Stimulated activated naive CD4-positive, alpha-beta T cell (primary cell): ENCODE results near the gene TASP1.
A peak's percentile ranks its signal among the peaks of the same experiment; 100 is the strongest.

ENCODE experiments used
- DNase-seq, 6 experiments: peaks; one replicate each; lab custom pipeline; 2025; lab: John Stamatoyannopoulos, UW

The TASP1 gene

GRCh38 chr20:13571662-13572061 is 67.1 kb downstream of the TASP1 start:
- DNase-seq, result no peak

GRCh38 chr20:13567663-13568062 is 71.1 kb downstream of the TASP1 start:
- no peak for DNase-seq

GRCh38 chr20:13563854-13564253 is 74.9 kb downstream of the TASP1 start:
- DNase-seq, result no peak

GRCh38 chr20:13554706-13555105 is 84.0 kb downstream of the TASP1 start:
- no peak for DNase-seq

- no peak for DNase-seq
These were observed 84.7 kb downstream of the TASP1 start for GRCh38 chr20:13554076-13554475.

- no peak for DNase-seq
These were observed 86.7 kb downstream of the TASP1 start for GRCh38 chr20:13552061-13552460.

GRCh38 chr20:13549451-13549850 is 89.3 kb downstream of the TASP1 start:
- DNase-seq, result no peak

- DNase-seq, result peak in 5 of 6 experiments; percentile 28 to 45 (median 39)
These were observed 92.1 kb downstream of the TASP1 start for GRCh38 chr20:13546497-13547131.

- DNase-seq, result no peak
These were observed 92.9 kb downstream of the TASP1 start for GRCh38 chr20:13545790-13546189.

- no peak for DNase-seq
These were observed 94.9 kb downstream of the TASP1 start for GRCh38 chr20:13543783-13544182.

GRCh38 chr20:13535627-13536026 is 103.1 kb downstream of the TASP1 start:
- DNase-seq, result no peak

GRCh38 chr20:13533946-13534345 is 104.8 kb downstream of the TASP1 start:
- DNase-seq, result no peak

GRCh38 chr20:13530146-13530545 is 108.6 kb downstream of the TASP1 start:
- DNase-seq, result no peak

GRCh38 chr20:13526551-13526950 is 112.2 kb downstream of the TASP1 start:
- no peak for DNase-seq

GRCh38 chr20:13525225-13525940 is 113.3 kb downstream of the TASP1 start:
- DNase-seq, result no peak

GRCh38 chr20:13524339-13524738 is 114.4 kb downstream of the TASP1 start:
- DNase-seq, result no peak

- no peak for DNase-seq
These were observed 120.9 kb downstream of the TASP1 start for GRCh38 chr20:13517831-13518230.

- DNase-seq, result no peak
These were observed 122.8 kb downstream of the TASP1 start for GRCh38 chr20:13515796-13516558.

- no peak for DNase-seq
These were observed 123.4 kb downstream of the TASP1 start for GRCh38 chr20:13515291-13515690.

GRCh38 chr20:13510837-13511488 is 127.8 kb downstream of the TASP1 start:
- DNase-seq, result no peak

GRCh38 chr20:13507646-13508045 is 131.1 kb downstream of the TASP1 start:
- no peak for DNase-seq

- no peak for DNase-seq
These were observed 137.2 kb downstream of the TASP1 start for GRCh38 chr20:13501500-13501899.
